ENCODE measurements around the gene JAG2.

JAG2 gene

GRCh38 chr14:105184461-105184860, 15.9 kb upstream of the JAG2 start:
- no peak for TF ChIP-seq CTCF (IDR thresholded peaks at IDR 0.05; ENCODE audit: insufficient read depth, missing control alignments)
- DNase-seq (ENCODE audit: insufficient read length, low spot score) (no peak), FAIRE-seq (no peak)

- TF ChIP-seq CTCF (IDR thresholded peaks at IDR 0.05; ENCODE audit: insufficient read depth, missing control alignments): no peak
- DNase-seq (ENCODE audit: insufficient read length, low spot score) (no peak), FAIRE-seq (no peak)
These were observed 13.9 kb upstream of the JAG2 start for GRCh38 chr14:105182296-105183020.

GRCh38 chr14:105181549-105182295, 13.1 kb upstream of the JAG2 start:
- no peak for FAIRE-seq
- no peak for TF ChIP-seq CTCF (IDR thresholded peaks at IDR 0.05; ENCODE audit: insufficient read depth, missing control alignments)

GRCh38 chr14:105180592-105181548, 12.3 kb upstream of the JAG2 start, which contains the start of gene NUDT14:
NUDT14 (minus strand) TSS chr14:105181312; CDS start chr14:105181209, 103 bp downstream.
- no peak for FAIRE-seq
- peak; percentile 97 for DNase-seq (ENCODE audit: insufficient read length, low spot score)

More at GRCh38 chr14:105181549-105182295, 13.1 kb upstream of the JAG2 start:
- no peak for DNase-seq (ENCODE audit: insufficient read length, low spot score)

GRCh38 chr14:105179191-105179590, 10.6 kb upstream of the JAG2 start:
- TF ChIP-seq CTCF (IDR thresholded peaks at IDR 0.05; ENCODE audit: insufficient read depth, missing control alignments): no peak
- DNase-seq (ENCODE audit: insufficient read length, low spot score) (no peak), FAIRE-seq (no peak)

More at GRCh38 chr14:105180592-105181548, 12.3 kb upstream of the JAG2 start, which contains the start of gene NUDT14:
- TF ChIP-seq CTCF (IDR thresholded peaks at IDR 0.05; ENCODE audit: insufficient read depth, missing control alignments): no peak

GRCh38 chr14:105178868-105179140, 10.2 kb upstream of the JAG2 start:
- TF ChIP-seq CTCF (IDR thresholded peaks at IDR 0.05; ENCODE audit: insufficient read depth, missing control alignments): no peak
- FAIRE-seq: no peak
- no peak for DNase-seq (ENCODE audit: insufficient read length, low spot score)
